HG03060 (cell line): ENCODE measurements around the gene RAB3GAP2.
A peak's percentile ranks its signal among the peaks of the same experiment; 100 is the strongest.
"Not testable (repeated sequence)": the region's sequence is repeated elsewhere in the genome, so short reads cannot be mapped to it uniquely, and the experiment has no call there.

Experiments
- ATAC-seq: cut with Tn5 transposase; IDR thresholded peaks from one replicate; pipeline ENCODE4 v1.9.1; 2021; ENCODE audit warnings: low read depth, moderate number of reproducible peaks; ENCODE audit not compliant: unreplicated experiment

RAB3GAP2 gene

DNA sequence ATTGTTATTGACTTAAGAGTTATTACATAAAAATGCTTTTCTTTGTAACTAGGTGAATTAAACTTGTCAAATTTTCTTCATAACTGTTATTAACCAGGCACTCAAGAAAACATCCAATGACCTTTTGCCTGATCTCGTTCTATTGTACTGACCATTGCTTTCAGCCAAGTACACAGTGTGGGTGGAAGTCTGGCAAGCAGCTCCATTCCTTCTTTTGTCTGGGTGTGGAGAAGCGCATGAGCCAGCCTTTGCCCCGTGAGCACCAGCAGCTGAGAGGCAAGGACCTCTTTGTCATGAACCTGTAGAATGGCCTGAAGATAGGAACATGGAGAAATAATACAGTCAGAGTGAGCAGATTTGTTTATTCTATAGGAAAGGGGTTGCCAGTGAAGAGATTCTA lies 120.8 kb downstream of the RAB3GAP2 start:
- ATAC-seq: no peak

DNA sequence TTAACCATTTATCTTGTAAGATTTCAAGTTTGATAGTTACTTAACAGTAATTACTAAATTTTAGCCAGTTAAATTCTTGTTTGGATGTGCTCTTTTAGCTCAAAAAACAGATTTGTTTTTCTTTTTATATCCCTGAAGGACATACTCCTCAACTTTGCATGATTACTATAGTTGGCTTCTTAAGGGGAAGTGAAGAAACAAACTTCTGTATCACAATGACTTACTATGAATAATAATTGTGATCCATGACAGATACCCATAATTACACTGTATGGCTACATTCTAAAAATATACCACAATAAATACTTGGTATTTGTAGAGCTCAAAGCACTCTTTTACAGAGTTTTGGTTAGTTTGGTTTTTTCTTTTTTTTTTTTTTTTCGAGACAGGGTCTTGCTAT lies 122.5 kb downstream of the RAB3GAP2 start:
- peak; percentile 57 for ATAC-seq

GRCh38 chr1:220144051-220144450 lies 128.2 kb downstream of the RAB3GAP2 start:
- ATAC-seq: no peak

- no peak for ATAC-seq
These were observed 132.3 kb downstream of the RAB3GAP2 start for GRCh38 chr1:220139966-220140365.

DNA sequence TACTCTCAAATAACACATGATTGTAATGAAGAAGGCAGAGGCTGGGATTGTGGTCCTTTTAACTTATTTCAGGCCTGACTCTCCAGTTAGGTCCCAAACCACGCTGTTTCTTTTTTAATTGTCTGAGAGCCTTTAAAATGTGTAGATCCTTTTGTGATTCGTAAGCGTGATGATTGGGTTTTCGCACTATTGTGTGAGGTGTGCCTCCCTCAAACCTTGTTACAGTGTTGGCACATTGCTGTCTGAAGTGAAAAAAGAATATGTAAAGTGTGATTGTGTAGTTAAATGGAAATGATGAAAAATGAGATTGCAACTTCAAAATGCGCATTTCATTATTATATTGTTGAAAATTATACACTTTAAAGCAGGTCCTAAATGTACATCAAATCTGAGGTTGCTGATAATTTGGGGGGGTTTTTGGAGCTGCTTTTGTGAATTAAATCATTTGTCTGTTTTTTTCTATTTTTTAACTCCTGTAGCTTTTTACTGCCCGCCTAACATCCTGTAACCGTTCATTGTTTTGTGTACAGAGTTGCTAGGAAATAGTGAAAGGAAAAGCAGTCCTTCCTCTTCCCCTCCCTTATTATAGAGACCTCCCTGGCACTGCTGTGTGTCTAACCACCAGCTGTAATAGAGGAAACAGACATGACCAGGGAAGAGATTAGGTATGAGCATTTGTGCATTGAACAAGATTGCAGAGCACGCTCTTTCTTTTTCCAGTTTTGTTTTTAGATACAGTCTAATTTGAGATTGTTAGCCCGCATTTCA lies 135.1 kb downstream of the RAB3GAP2 start:
- no peak for ATAC-seq

- no peak for ATAC-seq
These were observed 136.5 kb downstream of the RAB3GAP2 start for GRCh38 chr1:220135755-220136154.

DNA sequence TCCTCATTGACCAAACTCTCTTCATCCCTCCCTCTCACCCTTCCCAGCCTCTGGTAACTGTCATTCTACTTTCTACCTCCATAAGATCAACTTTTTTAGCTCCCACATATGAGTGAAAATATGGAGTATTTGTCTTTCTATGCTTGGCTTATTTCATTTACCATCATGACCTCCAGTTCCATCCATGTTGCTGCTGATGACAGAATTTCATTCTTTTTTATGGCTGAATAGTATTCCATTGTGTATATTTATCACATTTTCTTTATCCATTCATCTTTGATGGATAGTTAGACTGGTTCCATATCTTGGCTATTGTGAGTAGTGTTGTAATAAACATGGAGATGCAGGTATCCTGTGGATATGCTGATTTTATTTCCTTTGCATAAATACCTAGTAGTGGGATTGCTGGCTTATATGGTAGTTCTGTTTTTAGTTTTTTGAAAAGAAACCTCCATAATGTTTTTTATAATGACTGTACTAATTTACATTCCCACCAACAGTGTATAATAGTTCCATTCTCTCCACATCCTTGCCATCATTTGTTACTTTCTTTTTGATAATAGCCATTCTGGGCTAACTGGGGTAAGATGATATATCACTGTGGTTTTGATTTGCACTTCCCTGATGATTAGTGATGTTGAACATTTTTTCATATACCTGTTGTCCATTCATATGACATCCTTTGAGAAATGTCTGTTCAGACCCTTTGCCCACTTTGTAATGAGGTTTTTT lies 142.6 kb downstream of the RAB3GAP2 start:
- ATAC-seq: no peak

GRCh38 chr1:220127076-220127475 lies 145.2 kb downstream of the RAB3GAP2 start:
- ATAC-seq: no peak

- no peak for ATAC-seq
These were observed 147.7 kb downstream of the RAB3GAP2 start for GRCh38 chr1:220124542-220124941.

GRCh38 chr1:220123889-220124288 lies 148.4 kb downstream of the RAB3GAP2 start:
- no peak for ATAC-seq

- no peak for ATAC-seq
These were observed 149.2 kb downstream of the RAB3GAP2 start for GRCh38 chr1:220123066-220123465.

DNA sequence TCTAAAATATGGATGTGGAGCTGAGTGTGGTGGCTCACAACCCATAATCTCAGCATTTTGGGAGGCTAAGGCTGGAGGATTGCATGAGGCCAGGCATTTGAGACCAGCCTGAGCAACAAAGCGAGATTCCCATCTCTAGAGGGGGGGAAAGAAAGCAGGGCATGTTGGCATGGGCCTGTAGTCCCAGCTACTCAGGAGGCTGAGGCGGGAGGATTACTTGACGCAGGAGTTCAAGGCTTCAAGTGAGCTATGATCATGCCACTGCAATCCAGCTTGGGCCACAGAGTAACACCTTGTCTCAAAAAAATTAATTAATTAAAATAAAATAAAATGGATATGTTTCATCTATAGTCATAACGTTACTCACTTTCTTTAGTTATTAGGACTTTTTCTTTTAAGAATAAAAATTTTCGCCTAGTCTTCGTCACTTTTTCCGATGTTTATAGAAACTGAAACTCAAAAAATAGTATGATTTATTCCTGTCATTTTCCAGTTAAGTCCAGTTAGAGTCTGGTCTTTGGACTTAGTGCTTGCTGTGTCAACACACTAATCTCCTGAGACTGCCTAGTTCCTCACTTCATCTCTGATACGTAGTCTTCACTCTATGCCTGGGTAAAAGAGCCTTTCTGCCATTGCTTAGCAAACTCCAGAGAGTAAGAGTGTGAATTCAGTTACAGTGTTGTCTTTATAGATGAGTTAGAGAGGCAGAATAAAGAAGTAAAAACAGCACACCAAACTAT lies 150.3 kb downstream of the RAB3GAP2 start:
- no peak for ATAC-seq

DNA sequence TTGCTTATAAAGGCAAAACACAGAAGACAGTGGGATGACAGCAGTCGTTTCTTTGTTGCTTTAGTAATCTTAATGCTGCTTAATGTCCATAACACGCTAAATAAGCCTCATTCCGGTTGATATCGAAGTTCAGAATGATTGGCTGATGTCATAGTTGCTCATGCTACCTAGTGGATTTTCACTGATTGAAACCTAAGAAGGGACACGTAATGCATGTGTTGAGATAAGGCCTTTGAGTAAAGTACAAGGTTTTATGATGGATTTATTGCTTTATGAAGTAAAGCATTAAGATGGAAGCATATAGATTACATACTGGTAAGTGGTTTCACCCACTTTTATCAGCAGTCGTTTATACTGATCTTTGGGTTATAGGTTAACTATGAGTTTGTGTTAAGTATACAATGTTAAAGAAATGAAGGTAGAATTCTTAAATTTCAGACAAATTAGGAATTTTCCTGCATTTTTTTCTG lies 153.2 kb downstream of the RAB3GAP2 start:
- ATAC-seq: no peak

DNA sequence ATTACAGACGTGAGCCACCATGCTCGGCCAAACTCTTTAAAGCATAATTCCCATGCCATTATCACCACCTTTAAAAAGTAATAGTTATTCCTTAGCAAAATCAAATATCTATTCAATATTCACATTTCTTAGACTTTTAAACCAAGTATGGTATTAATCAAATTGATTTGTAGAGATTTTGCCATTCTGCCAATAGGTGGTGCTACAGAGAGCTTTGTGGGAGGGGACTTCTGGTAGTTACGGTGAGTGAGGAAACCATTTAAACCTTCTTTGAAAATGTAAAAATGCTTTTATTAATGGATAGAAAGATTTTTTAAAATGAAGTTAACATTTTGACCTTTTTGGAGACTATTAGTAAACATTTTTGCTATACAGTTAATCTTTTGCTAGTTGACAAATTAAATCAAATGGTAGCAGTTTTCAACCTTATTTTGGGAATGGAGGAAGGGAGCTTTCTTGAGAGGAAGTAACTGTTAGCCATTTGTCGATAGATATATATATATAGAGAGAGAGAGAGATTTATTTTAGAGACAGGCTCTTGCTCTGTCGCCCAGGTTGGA lies 159.0 kb downstream of the RAB3GAP2 start:
- ATAC-seq: no peak

DNA sequence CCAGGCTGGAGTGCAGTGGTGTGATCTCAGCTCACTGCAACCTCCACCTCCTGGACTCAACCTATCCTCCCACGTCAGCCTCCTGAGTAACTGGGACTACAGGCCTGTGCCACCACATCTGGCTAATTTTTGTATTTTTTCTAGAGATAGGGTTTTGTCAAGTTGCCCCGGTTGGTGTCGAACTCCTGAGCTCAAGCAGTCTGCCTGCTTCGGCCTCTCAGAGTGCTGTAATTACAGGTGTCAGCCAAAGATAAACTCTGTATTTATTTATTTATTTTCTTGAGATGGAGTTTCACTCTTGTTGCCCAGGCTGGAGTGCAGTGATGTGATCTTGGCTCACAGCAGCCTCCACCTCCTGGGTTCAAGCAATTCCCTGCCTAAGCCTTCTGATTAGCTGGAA lies 159.7 kb downstream of the RAB3GAP2 start:
- not testable (repeated sequence) for ATAC-seq

DNA sequence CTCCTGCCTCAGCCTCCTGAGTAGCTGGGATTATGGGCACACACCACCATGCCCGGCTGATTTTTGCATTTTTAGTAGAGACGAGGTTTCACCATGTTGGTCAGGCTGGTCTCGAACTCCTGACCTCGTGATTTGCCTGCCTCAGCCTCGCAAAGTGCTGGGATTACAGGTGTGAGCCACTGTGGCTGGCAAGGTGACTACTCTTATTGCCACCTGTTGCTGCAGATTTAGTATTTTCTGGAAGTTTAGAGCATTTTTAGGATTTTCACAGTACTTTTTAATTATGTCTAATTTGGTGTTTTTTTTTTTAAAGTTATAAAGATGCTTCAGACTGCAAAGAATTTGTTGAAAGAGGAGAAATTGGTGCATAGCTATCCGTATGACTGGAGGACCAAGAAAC lies 161.8 kb downstream of the RAB3GAP2 start:
- ATAC-seq: not testable (repeated sequence)

- ATAC-seq: no peak
These were observed 172.4 kb downstream of the RAB3GAP2 start for GRCh38 chr1:220099826-220100225.
